ENCODE data around the gene BCAM. TPM values are rescaled to one million over a fixed set of nuclear protein-coding genes. Genes with fewer than 3 reads are reported as not detected.
"Not testable (repeated sequence)": the region's sequence is repeated elsewhere in the genome, so short reads cannot be mapped to it uniquely, and the experiment has no call there.

BCAM gene
- polyA plus RNA-seq, 3 donors = 677 to 737 (median 725) TPM

GRCh38 chr19:44845612-44846454 lies 36.9 kb downstream of the BCAM start, which contains the start of gene NECTIN2:
Gene NECTIN2, plus strand, starts transcription at chr19:44846297. Its CDS starts 229 bp downstream, at chr19:44846526.
- peak; percentile 98 for DNase-seq

GRCh38 chr19:44846455-44847143 lies 37.7 kb downstream of the BCAM start:
- peak; percentile 83 for DNase-seq

DNA sequence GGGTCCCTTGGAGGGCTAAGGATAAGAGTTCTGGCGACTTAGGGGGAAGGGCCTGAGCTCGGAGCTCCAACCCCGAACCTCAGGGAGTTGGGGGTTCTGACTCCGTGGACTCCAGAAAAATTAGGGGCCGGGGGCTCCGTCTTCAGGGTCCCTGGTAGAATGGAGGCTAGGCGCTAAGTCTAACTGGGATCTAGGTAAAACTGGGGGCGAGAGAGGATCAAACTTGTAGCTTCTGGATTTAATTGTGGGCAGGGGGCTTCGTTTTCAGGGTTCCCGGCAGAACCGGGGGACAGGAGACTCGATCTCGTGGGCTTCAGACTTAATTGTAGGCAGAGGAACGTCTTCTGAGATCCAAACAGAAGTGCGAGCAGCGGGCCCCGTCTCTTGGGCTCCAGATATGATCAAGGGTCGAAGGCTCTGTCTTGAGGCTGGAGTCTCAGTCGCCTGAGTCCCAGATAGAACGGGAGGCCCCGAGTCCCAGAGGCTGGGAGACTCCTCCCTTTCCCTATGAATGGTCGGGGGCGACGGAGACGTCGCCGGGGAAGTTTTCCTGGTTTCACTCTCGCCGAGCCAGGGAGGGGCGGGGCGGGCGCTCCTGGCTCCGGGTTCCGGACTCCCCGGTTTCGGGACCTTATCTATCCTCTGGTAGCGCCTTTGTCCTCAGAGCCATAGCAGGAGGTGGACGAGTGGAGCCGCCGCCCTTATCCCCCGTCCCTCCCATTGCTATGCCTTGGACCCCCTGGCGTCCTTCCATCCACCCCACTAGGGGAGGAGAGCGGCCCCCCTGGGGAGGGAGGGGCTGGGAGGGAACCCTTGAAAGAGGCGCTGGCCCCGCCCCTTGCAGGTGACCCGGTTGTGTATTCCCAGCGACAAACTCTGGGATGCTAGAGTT lies 38.5 kb downstream of the BCAM start:
- DNase-seq = peak; percentile 78

GRCh38 chr19:44848036-44848811 lies 39.3 kb downstream of the BCAM start:
- DNase-seq = peak; percentile 55

GRCh38 chr19:44848812-44849447 lies 40.0 kb downstream of the BCAM start:
- DNase-seq = peak; percentile 75

DNA sequence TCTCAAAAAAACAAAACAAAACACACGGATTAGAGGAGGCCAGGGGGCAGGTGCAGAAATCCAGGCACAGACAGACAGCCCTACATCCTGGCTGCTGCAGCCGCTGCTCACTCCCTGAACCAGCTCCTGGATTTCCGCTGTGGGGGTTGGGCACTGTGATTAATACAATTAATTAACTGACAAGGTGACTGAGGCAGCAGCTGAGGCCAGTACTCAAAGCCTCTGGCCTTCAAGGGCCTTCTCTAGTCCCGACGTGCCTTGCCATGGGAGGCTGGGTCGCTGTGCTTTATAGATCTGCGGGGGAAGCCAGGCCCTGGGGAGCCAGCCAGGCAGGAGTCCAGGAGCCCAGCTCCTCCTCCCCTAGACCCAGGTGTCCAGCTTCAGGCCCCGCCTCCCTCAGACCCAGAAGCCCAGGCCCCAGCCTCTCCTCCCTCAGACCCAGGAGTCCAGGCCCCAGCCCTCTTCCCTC lies 41.8 kb downstream of the BCAM start:
- DNase-seq = no peak

GRCh38 chr19:44851427-44851826 lies 42.5 kb downstream of the BCAM start:
- DNase-seq = no peak

DNA sequence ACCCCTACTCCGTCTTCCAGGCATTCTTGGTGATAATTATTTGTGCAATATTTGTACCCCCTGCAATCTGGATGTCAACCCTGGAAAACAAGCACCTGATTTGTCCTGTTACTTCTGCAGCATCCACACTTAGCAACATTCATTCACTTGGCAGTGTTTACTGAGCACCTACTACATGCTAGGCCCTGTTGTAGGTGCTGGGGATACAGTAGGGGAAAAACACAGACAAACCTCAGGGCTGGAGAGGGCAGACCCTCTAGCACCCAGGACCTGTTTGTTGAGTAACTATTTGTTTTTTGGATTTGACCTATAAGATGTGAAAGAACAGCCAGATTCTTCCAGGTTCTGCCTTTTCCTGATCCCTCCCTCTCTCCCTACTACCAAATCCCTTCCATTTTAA lies 46.7 kb downstream of the BCAM start:
- no peak for DNase-seq

GRCh38 chr19:44856421-44857083 lies 47.6 kb downstream of the BCAM start:
- DNase-seq = no peak

- no peak for DNase-seq
These were observed 48.9 kb downstream of the BCAM start for GRCh38 chr19:44857837-44858236.

GRCh38 chr19:44861576-44861975 lies 52.7 kb downstream of the BCAM start:
- not testable (repeated sequence) for DNase-seq

- no peak for DNase-seq
These were observed 55.1 kb downstream of the BCAM start for GRCh38 chr19:44863990-44864389.

DNA sequence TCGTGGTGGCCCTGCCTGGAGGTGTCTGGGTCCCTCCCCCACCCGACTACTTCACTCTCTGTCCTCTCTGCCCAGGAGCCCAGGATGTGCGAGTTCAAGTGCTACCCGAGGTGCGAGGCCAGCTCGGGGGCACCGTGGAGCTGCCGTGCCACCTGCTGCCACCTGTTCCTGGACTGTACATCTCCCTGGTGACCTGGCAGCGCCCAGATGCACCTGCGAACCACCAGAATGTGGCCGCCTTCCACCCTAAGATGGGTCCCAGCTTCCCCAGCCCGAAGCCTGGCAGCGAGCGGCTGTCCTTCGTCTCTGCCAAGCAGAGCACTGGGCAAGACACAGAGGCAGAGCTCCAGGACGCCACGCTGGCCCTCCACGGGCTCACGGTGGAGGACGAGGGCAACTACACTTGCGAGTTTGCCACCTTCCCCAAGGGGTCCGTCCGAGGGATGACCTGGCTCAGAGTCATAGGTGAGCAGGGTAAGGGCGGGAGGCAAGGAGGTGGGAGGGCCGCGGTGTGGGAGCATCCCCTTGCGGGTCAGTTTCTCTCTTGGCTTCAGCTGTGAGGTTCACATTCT lies 56.4 kb downstream of the BCAM start:
- no peak for DNase-seq

DNA sequence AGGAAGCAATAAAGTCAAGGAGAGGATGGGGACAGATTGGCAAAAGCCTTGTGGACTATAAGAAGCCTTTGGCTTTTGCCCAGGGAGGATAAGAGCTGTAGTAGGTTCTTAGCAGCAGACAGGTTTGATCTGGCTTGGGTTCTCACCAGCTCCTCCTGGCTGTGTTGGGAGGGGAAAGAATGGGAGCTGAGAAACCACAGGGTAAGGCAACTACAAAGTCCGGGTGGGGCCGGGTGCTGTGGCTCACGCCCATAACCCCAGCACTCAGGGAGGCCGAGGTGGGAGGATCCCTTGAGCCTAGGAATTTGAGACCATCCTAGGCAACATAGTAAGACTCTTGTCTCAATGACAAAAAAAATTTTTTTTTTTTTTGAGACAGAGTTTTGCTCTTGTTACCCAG lies 57.8 kb downstream of the BCAM start:
- no peak for DNase-seq

GRCh38 chr19:44867578-44867977 lies 58.7 kb downstream of the BCAM start:
- no peak for DNase-seq

- DNase-seq = no peak
These were observed 61.0 kb downstream of the BCAM start for GRCh38 chr19:44869733-44870470.

All from renal pelvis (tissue), 4 donors.